Left colon (tissue), 2 donors: ENCODE data around the gene HMGCS2. TPM values are rescaled to one million over a fixed set of nuclear protein-coding genes. Genes with fewer than 3 reads are reported as not detected.
"Not testable (repeated sequence)": the region's sequence is repeated elsewhere in the genome, so short reads cannot be mapped to it uniquely, and the experiment has no call there.

Experiments
- ATAC-seq: fragments of 200-7000 bp; cut with Tn5 transposase; one replicate; pipeline ENCODE4 v1.9.1; 2020; ENCODE audit warnings: mild to moderate bottlenecking, moderate library complexity
- DNase-seq, 2 donors: peaks; one replicate each; pipeline ENCODE4 v3.0.0-alpha.2; 2020
- intact Hi-C, 2 donors: fragments of 100-400 bp; cut with DNase I in 1 of 2; cut with micrococcal nuclease in 1 of 2; formaldehyde crosslinking; loops; one replicate each; pipeline versions ENCODE4 v1.11.2 to v1.14.0; 2022; cut with DNase I, micrococcal nuclease
- total RNA-seq, 2 donors: library from RNA; stranded (reverse); fragmentation: NEBNext Ultra II Directional; extraction: Animal tissue kit (Norgen Biotek cat#: 25700); gene quantifications; one replicate each; pipeline ENCODE4 v1.2.1, GENCODE V29; 2021
- donor health status: DM: no; HTN: no; CAD: no.
- donor health status: DM: yes; HTN: yes; CAD: no.

HMGCS2 gene
- total RNA-seq, 2 donors from 2014 or later, result 583 to 627 TPM

- ATAC-seq, result peak; percentile 28
- DNase-seq, result no peak
- intact Hi-C loops, result no loop called here
These were observed 25.6 kb upstream of the HMGCS2 start for GRCh38 chr1:119794230-119794875.

GRCh38 chr1:119791377-119791776 lies 22.7 kb upstream of the HMGCS2 start:
- intact Hi-C loops, result no loop called here
- ATAC-seq, result peak; percentile 51

GRCh38 chr1:119790451-119791198 lies 21.9 kb upstream of the HMGCS2 start:
- ATAC-seq (peak; percentile 74), DNase-seq (peak in 1 of 2 donors; percentile 37)
- intact Hi-C loops, result no loop called here

More at GRCh38 chr1:119791377-119791776, 22.7 kb upstream of the HMGCS2 start:
- no peak for DNase-seq

GRCh38 chr1:119787776-119788175 lies 19.1 kb upstream of the HMGCS2 start:
- peak; percentile 73 for ATAC-seq
- intact Hi-C loops, result no loop called here
- DNase-seq, result no peak

- DNase-seq, ATAC-seq, intact Hi-C loops: not testable (repeated sequence)
These were observed 17.9 kb upstream of the HMGCS2 start for GRCh38 chr1:119786473-119787050.

- ATAC-seq, result not testable (repeated sequence)
These were observed 17.3 kb upstream of the HMGCS2 start for GRCh38 chr1:119786046-119786445.

GRCh38 chr1:119784191-119784781 lies 15.6 kb upstream of the HMGCS2 start:
- intact Hi-C loops, result no loop called here
- DNase-seq (peak; percentile 51 to 69), ATAC-seq (no peak)

More at GRCh38 chr1:119786046-119786445, 17.3 kb upstream of the HMGCS2 start:
- intact Hi-C loops, DNase-seq: not testable (repeated sequence)

GRCh38 chr1:119783354-119784185 lies 14.9 kb upstream of the HMGCS2 start:
- intact Hi-C loops, result no loop called here
- no peak for DNase-seq

GRCh38 chr1:119782631-119783325 lies 14.1 kb upstream of the HMGCS2 start:
- intact Hi-C loops, result no loop called here
- DNase-seq, result no peak
- peak; percentile 15 for ATAC-seq

More at GRCh38 chr1:119783354-119784185, 14.9 kb upstream of the HMGCS2 start:
- no peak for ATAC-seq

GRCh38 chr1:119781434-119782210 lies 12.9 kb upstream of the HMGCS2 start:
- ATAC-seq (no peak), DNase-seq (no peak)
- intact Hi-C loops, result no loop called here

GRCh38 chr1:119779869-119780356 lies 11.2 kb upstream of the HMGCS2 start:
- DNase-seq, result peak; percentile 55 to 70
- intact Hi-C loops, result no loop called here
- peak; percentile 76 for ATAC-seq

- DNase-seq (peak in 1 of 2 donors; percentile 26), ATAC-seq (peak; percentile 43)
- intact Hi-C loops, result no loop called here
These were observed 10.3 kb upstream of the HMGCS2 start for GRCh38 chr1:119778886-119779560.

GRCh38 chr1:119778359-119778758 lies 9.7 kb upstream of the HMGCS2 start:
- ATAC-seq (peak; percentile 50), DNase-seq (no peak)
- intact Hi-C loops, result no loop called here

GRCh38 chr1:119774746-119775490 lies 6.2 kb upstream of the HMGCS2 start:
- intact Hi-C loops, result no loop called here
- DNase-seq, result peak; percentile 62 to 64
- peak; percentile 51 for ATAC-seq

GRCh38 chr1:119773711-119774241 lies 5.1 kb upstream of the HMGCS2 start:
- ATAC-seq, result peak; percentile 43
- DNase-seq, result no peak
- intact Hi-C loops, result no loop called here

GRCh38 chr1:119772298-119772697 lies 3.6 kb upstream of the HMGCS2 start:
- ATAC-seq (no peak), DNase-seq (no peak)
- intact Hi-C loops, result no loop called here
